Sigmoid colon (tissue), 3 donors: Measurements from ENCODE around the gene SPPL2B.

Experiments
- CTCF ChIP-seq, 4 experiments: fragments of 450-650 bp in 3 of 4; fragments of 200-600 bp in 1 of 4; IDR thresholded peaks; one replicate each; pipeline ENCODE4 v1.5.1; 2016 to 2019; ENCODE audit warnings: antibody characterized with exemption in 4 of 4, mild to moderate bottlenecking in 3 of 4, moderate library complexity in 2 of 4
- POLR2A ChIP-seq, 2 donors: fragments of 450-650 bp; IDR thresholded peaks; one replicate each; pipeline ENCODE4 v1.6.1; 2016; ENCODE audit warnings: antibody characterized with exemption in 2 of 2, mild to moderate bottlenecking in 2 of 2, moderate library complexity in 2 of 2

GRCh38 chr19:2334426-2334825 lies 5.9 kb downstream of the SPPL2B start:
- TF ChIP-seq POLR2A (IDR thresholded peaks at IDR 0.05), result no peak
- no peak for TF ChIP-seq CTCF (IDR thresholded peaks at IDR 0.05)
